H9 (cell line): ENCODE results near the gene ABHD1. TPM values are rescaled to one million over a fixed set of nuclear protein-coding genes. Genes with fewer than 3 reads are reported as not detected.

Experiments
- DNase-seq: peaks from one replicate; pipeline ENCODE4 v3.0.0-alpha.2; 2017
- H2AFZ ChIP-seq: one replicate; pipeline ENCODE4 v1.6.1; 2013; ENCODE audit warnings: mild to moderate bottlenecking, low read length, control low read depth, moderate library complexity
- H2AK5ac ChIP-seq: 2 replicates; pipeline ENCODE4 v1.6.1; 2013; ENCODE audit warnings: low read length, control low read depth, mixed read lengths; ENCODE audit not compliant: insufficient read length
- H2BK120ac ChIP-seq: one replicate; pipeline ENCODE4 v1.6.1; 2013; ENCODE audit warnings: low read depth, mild to moderate bottlenecking, low read length, control low read depth, inconsistent platforms; ENCODE audit not compliant: poor library complexity, severe bottlenecking
- H2BK12ac ChIP-seq: 2 replicates; pipeline ENCODE4 v1.6.1; 2013; ENCODE audit warnings: low read length, control low read depth, mixed read lengths, low read depth; ENCODE audit not compliant: insufficient read length
- H2BK15ac ChIP-seq: 2 replicates; pipeline ENCODE4 v1.6.1; 2013; ENCODE audit warnings: low read depth, low read length, control low read depth
- H2BK20ac ChIP-seq: one replicate; pipeline ENCODE4 v1.6.1; 2013; ENCODE audit warnings: low read depth, mild to moderate bottlenecking, low read length, control low read depth, inconsistent platforms; ENCODE audit not compliant: poor library complexity, severe bottlenecking
- H2BK5ac ChIP-seq: 2 replicates; pipeline ENCODE4 v1.6.1; 2013; ENCODE audit warnings: low read length, control low read depth, mixed read lengths; ENCODE audit not compliant: insufficient read length
- H3K14ac ChIP-seq: 2 replicates; pipeline ENCODE4 v1.6.1; 2013; ENCODE audit warnings: low read length, control low read depth; ENCODE audit not compliant: insufficient read depth
- H3K18ac ChIP-seq: 2 replicates; pipeline ENCODE4 v1.6.1; 2013; ENCODE audit warnings: low read depth, mild to moderate bottlenecking, mixed read lengths, low read length, control low read depth; ENCODE audit not compliant: insufficient read length
- H3K23ac ChIP-seq: 2 replicates; pipeline ENCODE4 v1.6.1; 2013; ENCODE audit warnings: low read length, control low read depth, mixed read lengths, low read depth; ENCODE audit not compliant: insufficient read length
- H3K23me2 ChIP-seq: 2 replicates; pipeline ENCODE4 v1.6.1; 2013; ENCODE audit warnings: low read depth, mild to moderate bottlenecking, mixed read lengths, low read length, control low read depth; ENCODE audit not compliant: insufficient read length, poor library complexity, severe bottlenecking
- H3K27ac ChIP-seq: 2 replicates; pipeline ENCODE4 v1.5.1; 2013; ENCODE audit warnings: low read length, control low read depth, mixed read lengths, low read depth; ENCODE audit not compliant: insufficient read length
- H3K27me3 ChIP-seq: 2 replicates; pipeline ENCODE4 v1.6.1; 2013; ENCODE audit warnings: low read length, control low read depth, inconsistent platforms; ENCODE audit not compliant: insufficient read depth
- H3K4ac ChIP-seq: 2 replicates; pipeline ENCODE4 v1.6.1; 2013; ENCODE audit warnings: low read depth, mild to moderate bottlenecking, control low read depth, inconsistent platforms, low read length, moderate library complexity
- H3K4me1 ChIP-seq: 2 replicates; pipeline ENCODE4 v1.6.1; 2013; ENCODE audit warnings: low read length, control low read depth, inconsistent platforms; ENCODE audit not compliant: insufficient read depth
- H3K4me2 ChIP-seq: 2 replicates; pipeline ENCODE4 v1.6.1; 2013; ENCODE audit warnings: low read length, control low read depth, mixed read lengths; ENCODE audit not compliant: insufficient read length, insufficient read depth
- H3K56ac ChIP-seq: 2 replicates; pipeline ENCODE4 v1.6.1; 2013; ENCODE audit warnings: low read depth, mild to moderate bottlenecking, mixed read lengths, low read length, control low read depth; ENCODE audit not compliant: insufficient read length
- H3K79me1 ChIP-seq: 2 replicates; pipeline ENCODE4 v1.6.1; 2013; ENCODE audit warnings: low read depth, mild to moderate bottlenecking, moderate library complexity, low read length, control low read depth, inconsistent platforms; ENCODE audit not compliant: insufficient read depth, poor library complexity, severe bottlenecking
- H3K79me2 ChIP-seq: 2 replicates; pipeline ENCODE4 v1.6.1; 2013; ENCODE audit warnings: low read length, control low read depth, inconsistent platforms; ENCODE audit not compliant: insufficient read depth
- H3K9ac ChIP-seq: 2 replicates; pipeline ENCODE4 v1.6.1; 2013; ENCODE audit warnings: low read length, control low read depth, mixed read lengths; ENCODE audit not compliant: insufficient read length; ENCODE audit errors: extremely low read depth
- H3K9me3 ChIP-seq: one replicate; pipeline ENCODE4 v1.6.1; 2013; ENCODE audit warnings: low read depth, low read length, inconsistent platforms; ENCODE audit not compliant: control insufficient read depth
- H3T11ph ChIP-seq: one replicate; pipeline ENCODE4 v1.6.1; 2013; ENCODE audit warnings: mild to moderate bottlenecking, low read length, control low read depth, inconsistent platforms
- H4K20me1 ChIP-seq: one replicate; pipeline ENCODE4 v1.6.1; 2013; ENCODE audit not compliant: control insufficient read depth, insufficient read length, insufficient read depth
- H4K5ac ChIP-seq: 2 replicates; pipeline ENCODE4 v1.6.1; 2013; ENCODE audit warnings: low read depth, mild to moderate bottlenecking, mixed read lengths, low read length, control low read depth; ENCODE audit not compliant: insufficient read length
- H4K8ac ChIP-seq: replicated peaks from 2 replicates; pipeline ENCODE4 v1.6.1; 2013; ENCODE audit warnings: low read length, control low read depth, mixed read lengths, low read depth; ENCODE audit not compliant: insufficient read length
- H4K91ac ChIP-seq: 2 replicates; pipeline ENCODE4 v1.6.1; 2013; ENCODE audit warnings: low read depth, mild to moderate bottlenecking, moderate library complexity, mixed read lengths, low read length, control low read depth; ENCODE audit not compliant: insufficient read length
- H3K27ac Mint-ChIP-seq, 3 experiments: 2 replicates in 2 of 3; 3 replicates in 1 of 3; pipeline ENCODE4 v1.8.0; 2020 to 2021; ENCODE audit warnings: mixed read lengths in 3 of 3, mild to moderate bottlenecking in 1 of 3, moderate library complexity in 1 of 3
- H3K27me3 Mint-ChIP-seq: 2 replicates; pipeline ENCODE4 v1.8.0; 2021; ENCODE audit warnings: low read depth, mild to moderate bottlenecking, moderate library complexity, mixed read lengths
- H3K36me3 Mint-ChIP-seq, 3 experiments: 2 replicates in 2 of 3; 3 replicates in 1 of 3; pipeline ENCODE4 v1.8.0; 2020 to 2021; ENCODE audit warnings: low read depth in 3 of 3, mixed read lengths in 3 of 3; ENCODE audit not compliant: insufficient read depth in 1 of 3
- H3K4me1 Mint-ChIP-seq, 2 experiments: 2 replicates each; pipeline ENCODE4 v1.8.0; 2020; ENCODE audit warnings: mixed read lengths in 2 of 2
- H3K4me3 Mint-ChIP-seq, 2 experiments: 2 replicates in 1 of 2; 3 replicates in 1 of 2; pipeline ENCODE4 v1.8.0; 2020 to 2021; ENCODE audit warnings: mild to moderate bottlenecking in 2 of 2, mixed read lengths in 2 of 2, moderate library complexity in 1 of 2
- H3K9me3 Mint-ChIP-seq, 2 experiments: 2 replicates in 1 of 2; 3 replicates in 1 of 2; pipeline ENCODE4 v1.8.0; 2020; ENCODE audit warnings: mild to moderate bottlenecking in 2 of 2, mixed read lengths in 2 of 2, moderate library complexity in 1 of 2
- WGBS: extraction: QIAGEN DNeasy Blood & Tissue Kit; methylation state at CpG from one replicate; pipeline ENCODE4 v1.1.7; 2013; ENCODE audit warnings: missing lambda C conversion rate, low lambda C conversion rate, mixed read lengths; ENCODE audit not compliant: insufficient read length; ENCODE audit errors: extremely low coverage; 5-methylcytosine and 5-hydroxymethylcytosine counted together
- total RNA-seq: library from RNA; stranded (reverse); gene quantifications from 2 replicates; pipeline ENCODE4 v1.2.1, GENCODE V29; 2021
- TF ChIP-seq, protein P1 (sequence below): fragments of 200-600 bp; sonication (generic); conservative IDR thresholded peaks from 3 replicates; pipeline ENCODE4 v1.8.0; 2021; ENCODE audit warnings: antibody characterized with exemption, mild to moderate bottlenecking

ABHD1 gene
- total RNA-seq, 1 experiment from 2014 or later = 0.31 TPM

DNA sequence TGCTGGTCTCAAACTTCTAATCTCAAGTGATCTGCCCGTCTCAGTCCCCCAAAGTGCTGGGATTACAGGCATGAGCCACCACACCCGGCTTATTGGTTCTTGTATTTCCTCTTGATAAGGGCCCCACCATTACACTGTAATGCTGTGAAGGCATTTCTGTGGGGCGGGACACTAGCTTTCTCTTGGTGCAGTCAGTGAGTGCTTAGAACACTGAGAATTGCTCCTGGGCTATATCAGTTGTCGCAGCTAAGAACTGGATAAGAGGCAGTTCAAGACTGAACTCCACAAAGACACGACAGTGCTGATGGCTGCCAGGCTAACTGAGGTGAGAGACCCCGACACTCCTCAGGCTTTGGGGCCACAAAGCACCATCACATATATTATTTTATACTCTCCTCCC, 35.0 kb upstream of the ABHD1 start:
- Histone ChIP-seq H4K91ac (no peak overlapping the region), H3K9me3 (no peaks in the 10 kb centered on the region), H3K4me1 (no peaks in the 10 kb centered on the region), H2BK20ac (no peak overlapping the region), H3K79me1 (no peaks in the 10 kb centered on the region), H3K4ac (no peak overlapping the region), H2BK120ac (no peak overlapping the region), H3K9ac (no peak overlapping the region), H3K23ac (no peak overlapping the region), H2AFZ (no peak overlapping the region), H4K8ac (no peak overlapping the region), H2AK5ac (no peak overlapping the region), H3K56ac (no peak overlapping the region), H3K18ac (no peak overlapping the region), H3K14ac (no peak overlapping the region), H2BK5ac (no peak overlapping the region), H3K4me2 (no peak overlapping the region), H3T11ph (no peak overlapping the region), H2BK15ac (no peak overlapping the region), H4K20me1 (no peaks in the 10 kb centered on the region), H3K23me2 (peaks cover 13% of the 10 kb centered on the region), H3K27me3 (no peaks in the 10 kb centered on the region), H4K5ac (no peak overlapping the region), H3K27ac (no peak overlapping the region), H3K79me2 (no peaks in the 10 kb centered on the region), H2BK12ac (no peak overlapping the region)
- Mint-ChIP-seq H3K9me3 (no peaks in the 10 kb centered on the region), H3K4me3 (no peak overlapping the region), H3K27me3 (peaks cover 20% of the 10 kb centered on the region), H3K36me3 (no peaks in the 10 kb centered on the region; a peak in 1 of 7 replicates), H3K27ac (no peak overlapping the region; a peak in 1 of 7 replicates), H3K4me1 (peaks cover 15 to 21% of the 10 kb centered on the region in 2 experiments)
- WGBS = no CpG with 5 or more reads among the region's 6 CpGs
- DNase-seq = no peak
- TF ChIP-seq, protein P1, sequence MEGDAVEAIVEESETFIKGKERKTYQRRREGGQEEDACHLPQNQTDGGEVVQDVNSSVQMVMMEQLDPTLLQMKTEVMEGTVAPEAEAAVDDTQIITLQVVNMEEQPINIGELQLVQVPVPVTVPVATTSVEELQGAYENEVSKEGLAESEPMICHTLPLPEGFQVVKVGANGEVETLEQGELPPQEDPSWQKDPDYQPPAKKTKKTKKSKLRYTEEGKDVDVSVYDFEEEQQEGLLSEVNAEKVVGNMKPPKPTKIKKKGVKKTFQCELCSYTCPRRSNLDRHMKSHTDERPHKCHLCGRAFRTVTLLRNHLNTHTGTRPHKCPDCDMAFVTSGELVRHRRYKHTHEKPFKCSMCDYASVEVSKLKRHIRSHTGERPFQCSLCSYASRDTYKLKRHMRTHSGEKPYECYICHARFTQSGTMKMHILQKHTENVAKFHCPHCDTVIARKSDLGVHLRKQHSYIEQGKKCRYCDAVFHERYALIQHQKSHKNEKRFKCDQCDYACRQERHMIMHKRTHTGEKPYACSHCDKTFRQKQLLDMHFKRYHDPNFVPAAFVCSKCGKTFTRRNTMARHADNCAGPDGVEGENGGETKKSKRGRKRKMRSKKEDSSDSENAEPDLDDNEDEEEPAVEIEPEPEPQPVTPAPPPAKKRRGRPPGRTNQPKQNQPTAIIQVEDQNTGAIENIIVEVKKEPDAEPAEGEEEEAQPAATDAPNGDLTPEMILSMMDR = no peak
